GM12864 (cell line): ENCODE measurements around the gene CLRN3.

Experiments used
- DNase-seq: peaks from one replicate; pipeline ENCODE4 v3.0.0-alpha.2; 2011; ENCODE audit warnings: low read depth
- H3K4me3 ChIP-seq: 2 replicates; pipeline ENCODE4 v1.5.1; 2011; ENCODE audit warnings: mild to moderate bottlenecking, low read depth, low read length, control low read depth
- TF ChIP-seq, protein P1 (sequence below): IDR thresholded peaks from 2 replicates; pipeline ENCODE4 v1.5.1; 2011; ENCODE audit warnings: low read depth, mild to moderate bottlenecking, moderate library complexity, low read length, control low read depth, inconsistent platforms; ENCODE audit errors: missing control alignments

CLRN3 gene

GRCh38 chr10:127907411-127908105 is 14.8 kb upstream of the CLRN3 start:
- H3K4me3 ChIP-seq: no peak overlapping the region
- no peak for DNase-seq
- TF ChIP-seq, protein P1, sequence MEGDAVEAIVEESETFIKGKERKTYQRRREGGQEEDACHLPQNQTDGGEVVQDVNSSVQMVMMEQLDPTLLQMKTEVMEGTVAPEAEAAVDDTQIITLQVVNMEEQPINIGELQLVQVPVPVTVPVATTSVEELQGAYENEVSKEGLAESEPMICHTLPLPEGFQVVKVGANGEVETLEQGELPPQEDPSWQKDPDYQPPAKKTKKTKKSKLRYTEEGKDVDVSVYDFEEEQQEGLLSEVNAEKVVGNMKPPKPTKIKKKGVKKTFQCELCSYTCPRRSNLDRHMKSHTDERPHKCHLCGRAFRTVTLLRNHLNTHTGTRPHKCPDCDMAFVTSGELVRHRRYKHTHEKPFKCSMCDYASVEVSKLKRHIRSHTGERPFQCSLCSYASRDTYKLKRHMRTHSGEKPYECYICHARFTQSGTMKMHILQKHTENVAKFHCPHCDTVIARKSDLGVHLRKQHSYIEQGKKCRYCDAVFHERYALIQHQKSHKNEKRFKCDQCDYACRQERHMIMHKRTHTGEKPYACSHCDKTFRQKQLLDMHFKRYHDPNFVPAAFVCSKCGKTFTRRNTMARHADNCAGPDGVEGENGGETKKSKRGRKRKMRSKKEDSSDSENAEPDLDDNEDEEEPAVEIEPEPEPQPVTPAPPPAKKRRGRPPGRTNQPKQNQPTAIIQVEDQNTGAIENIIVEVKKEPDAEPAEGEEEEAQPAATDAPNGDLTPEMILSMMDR: no peak

DNA sequence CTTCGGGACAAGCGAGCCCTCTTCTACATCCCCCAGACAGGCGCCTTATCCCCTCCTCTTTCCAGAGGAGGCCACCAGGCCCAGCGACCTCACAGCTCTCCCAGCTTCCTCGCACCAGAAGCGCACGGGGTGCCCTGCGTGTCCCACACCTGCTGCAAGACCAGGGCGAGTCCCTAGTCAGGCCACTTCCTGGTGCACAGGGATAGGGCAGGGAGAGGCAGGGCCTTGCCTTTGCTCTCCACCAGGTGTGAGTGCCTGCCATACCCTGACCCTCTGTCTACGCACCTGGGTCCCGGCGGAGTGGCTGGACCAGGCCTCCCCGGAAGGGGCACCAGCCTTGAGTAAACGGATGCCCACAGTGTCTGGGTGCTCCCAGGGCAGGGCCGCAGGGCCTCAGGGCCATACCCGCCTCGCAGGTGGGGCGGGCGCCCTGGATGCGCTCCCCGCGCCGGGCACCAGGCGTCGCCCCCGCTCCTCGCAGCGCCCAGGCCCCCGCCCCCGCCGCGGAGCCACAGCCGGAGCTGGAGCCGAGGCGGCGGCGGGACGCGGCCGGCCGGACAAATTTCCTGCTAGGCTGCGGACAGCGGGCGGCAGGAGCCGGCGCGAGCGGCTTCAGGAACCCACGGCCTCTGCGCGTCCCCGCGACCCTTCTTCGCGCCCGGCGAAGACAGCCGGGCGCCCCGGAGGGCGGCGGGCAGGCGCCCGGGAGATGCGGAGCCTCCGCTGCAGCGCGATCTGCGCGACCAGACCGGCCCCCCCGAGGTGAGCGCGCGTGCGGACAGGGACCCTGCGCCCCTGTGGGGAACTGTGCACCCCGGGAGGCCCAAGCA is 14.0 kb upstream of the CLRN3 start, which contains the start of gene PTPRE:
Gene PTPRE, plus strand, starts transcription at position 556 of the 830 bp plus-strand sequence. CDS start 133,779 bp downstream, outside the sequence.
- TF ChIP-seq, protein P1: peak; percentile 59
- DNase-seq: no peak
- H3K4me3 ChIP-seq: no peak within 1 kb of the TSS

- no peak overlapping the region for H3K4me3 ChIP-seq
- DNase-seq: no peak
- TF ChIP-seq, protein P1: no peak
Observed at GRCh38 chr10:127905848-127906261, 13.1 kb upstream of the CLRN3 start.

DNA sequence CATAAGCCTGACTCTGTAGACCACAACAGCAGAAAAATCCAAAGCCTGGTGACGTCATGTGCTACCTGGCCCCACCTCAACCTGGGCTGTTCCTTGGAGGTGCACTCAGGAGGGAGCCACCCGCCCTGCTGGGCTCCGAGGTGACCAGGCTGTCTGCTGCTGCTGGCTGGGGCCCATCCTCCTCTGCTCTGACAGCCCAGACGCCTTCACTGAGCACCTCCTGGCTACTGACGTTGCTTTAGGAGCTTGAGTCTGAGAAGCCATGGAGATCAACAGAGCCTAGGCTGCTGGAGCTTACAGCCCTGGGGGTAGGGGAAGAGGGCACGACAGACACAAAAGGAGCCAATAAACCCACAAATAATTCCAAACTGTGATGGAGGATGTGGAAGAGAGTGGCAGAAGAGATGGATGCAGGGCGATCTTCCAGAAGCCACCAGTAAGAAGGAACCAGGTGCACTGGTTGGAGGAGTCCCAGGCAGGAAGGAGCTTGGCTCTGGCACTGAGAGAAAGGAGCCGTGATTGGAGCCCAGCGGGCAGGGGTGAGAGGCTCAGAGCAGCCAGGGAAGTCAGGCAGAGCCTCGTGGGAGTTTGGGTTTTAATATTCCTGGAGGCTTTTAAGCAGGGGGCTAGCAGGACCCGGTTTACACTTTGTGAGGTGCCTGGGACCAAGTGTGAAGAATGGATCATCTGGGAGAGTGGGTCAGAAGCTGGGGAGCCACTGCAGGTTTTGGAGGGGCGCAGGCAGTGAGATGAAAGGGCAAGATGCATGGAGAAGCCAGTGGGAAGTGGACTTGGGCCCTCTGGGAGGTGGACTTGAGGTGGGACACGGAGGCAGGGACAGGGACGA is 12.5 kb upstream of the CLRN3 start:
- DNase-seq: no peak
- TF ChIP-seq, protein P1: no peak

GRCh38 chr10:127904311-127905000 is 11.7 kb upstream of the CLRN3 start:
- no peak overlapping the region for H3K4me3 ChIP-seq
- DNase-seq: no peak
- TF ChIP-seq, protein P1: no peak

More for the DNA sequence above, 12.5 kb upstream of the CLRN3 start:
- no peak overlapping the region for H3K4me3 ChIP-seq

GRCh38 chr10:127903789-127904188 is 11.0 kb upstream of the CLRN3 start:
- TF ChIP-seq, protein P1: no peak
- no peak overlapping the region for H3K4me3 ChIP-seq
- DNase-seq: no peak
